Measurements from ENCODE around the gene NCAPG2. TPM values are rescaled to one million over a fixed set of nuclear protein-coding genes. Genes with fewer than 3 reads are reported as not detected.

The NCAPG2 gene
- total RNA-seq, 4 donors from 2014 or later: 4.2 to 6.2 (median 4.4) TPM

- DNase-seq (ENCODE audit: extremely low spot score): no peak
- intact Hi-C loops (cut with DNase I): no loop called here
- Histone ChIP-seq H3K27me3 (no peaks in the 10 kb centered on the region), H3K27ac (replicated peaks in 1 of 4) (no peak overlapping the region), H3K4me1 (no peaks in the 10 kb centered on the region), H3K4me3 (no peak overlapping the region), H3K36me3 (no peaks in the 10 kb centered on the region), H3K9me3 (no peaks in the 10 kb centered on the region)
- TF ChIP-seq CTCF (IDR thresholded peaks at IDR 0.05): no peak
- 81% methylated on average over 9 of the region's 9 CpGs for WGBS
Observed at GRCh38 chr7:158720112-158720511, 15.5 kb upstream of the NCAPG2 start.

- WGBS: 88% methylated on average over 1 of the region's 1 CpG
- Histone ChIP-seq H3K27me3 (no peaks in the 10 kb centered on the region), H3K36me3 (no peaks in the 10 kb centered on the region), H3K9me3 (no peaks in the 10 kb centered on the region), H3K27ac (replicated peaks in 1 of 4) (no peak overlapping the region), H3K4me1 (no peaks in the 10 kb centered on the region), H3K4me3 (no peak overlapping the region)
- no peak for DNase-seq (ENCODE audit: extremely low spot score)
- TF ChIP-seq POLR2A (IDR thresholded peaks at IDR 0.05; ENCODE audit: low read depth) (no peak), CTCF (IDR thresholded peaks at IDR 0.05) (no peak), POLR2AphosphoS5 (IDR thresholded peaks at IDR 0.05) (no peak), EP300 (IDR thresholded peaks at IDR 0.05) (no peak)
- intact Hi-C loops (cut with DNase I): no loop called here
Observed at GRCh38 chr7:158716802-158717201, 12.2 kb upstream of the NCAPG2 start.

GRCh38 chr7:158710651-158711102 lies 6.1 kb upstream of the NCAPG2 start:
- 72% methylated on average over 7 of the region's 7 CpGs for WGBS
- H3K9me3 ChIP-seq: no peaks in the 10 kb centered on the region
- H3K4me1 ChIP-seq: peaks cover 0 to 5% (median 3%) of the 10 kb centered on the region in 4 donors
- H3K27me3 ChIP-seq: no peaks in the 10 kb centered on the region
- no peak overlapping the region for H3K27ac ChIP-seq (replicated peaks in 1 of 4)
- DNase-seq (ENCODE audit: extremely low spot score): no peak
- no peaks in the 10 kb centered on the region for H3K36me3 ChIP-seq
- intact Hi-C loops (cut with DNase I): no loop called here
- TF ChIP-seq POLR2AphosphoS5 (IDR thresholded peaks at IDR 0.05) (no peak), CTCF (IDR thresholded peaks at IDR 0.05) (no peak), POLR2A (IDR thresholded peaks at IDR 0.05; ENCODE audit: low read depth) (no peak), EP300 (IDR thresholded peaks at IDR 0.05) (no peak)
- no peak overlapping the region for H3K4me3 ChIP-seq

- Histone ChIP-seq H3K36me3 (no peaks in the 10 kb centered on the region), H3K27me3 (no peaks in the 10 kb centered on the region), H3K4me1 (peaks cover 7 to 23% (median 21%) of the 10 kb centered on the region in 4 donors), H3K27ac (replicated peaks in 1 of 4) (no peak overlapping the region), H3K9me3 (no peaks in the 10 kb centered on the region), H3K4me3 (no peak overlapping the region)
- DNase-seq (ENCODE audit: extremely low spot score): no peak
- 36% methylated on average over 2 of the region's 4 CpGs for WGBS
- no peak for TF ChIP-seq POLR2A (IDR thresholded peaks at IDR 0.05; ENCODE audit: low read depth)
- TF ChIP-seq EP300 (IDR thresholded peaks at IDR 0.05): no peak
- intact Hi-C loops (cut with DNase I): loop anchor here (10.0 kb wide), 1 partner anchor 157 kb away; no protein-coding TSS in a partner anchor
Observed at GRCh38 chr7:158707610-158708009, 3.0 kb upstream of the NCAPG2 start.

- Histone ChIP-seq H3K9me3 (no peaks in the 10 kb centered on the region), H3K27me3 (no peaks in the 10 kb centered on the region), H3K4me1 (peaks cover 7 to 23% (median 21%) of the 10 kb centered on the region in 4 donors), H3K36me3 (no peaks in the 10 kb centered on the region), H3K27ac (replicated peaks in 1 of 4) (no peak overlapping the region), H3K4me3 (no peak overlapping the region)
- intact Hi-C loops (cut with DNase I): loop anchor here (10.0 kb wide), 1 partner anchor 158 kb away; no protein-coding TSS in a partner anchor
- TF ChIP-seq POLR2AphosphoS5 (IDR thresholded peaks at IDR 0.05) (no peak), EP300 (IDR thresholded peaks at IDR 0.05) (no peak), CTCF (IDR thresholded peaks at IDR 0.05) (no peak), POLR2A (IDR thresholded peaks at IDR 0.05; ENCODE audit: low read depth) (no peak)
- no peak for DNase-seq (ENCODE audit: extremely low spot score)
- WGBS: 89% methylated on average over 14 of the region's 29 CpGs
Observed at GRCh38 chr7:158706710-158707590, 2.3 kb upstream of the NCAPG2 start.
